Dermis lymphatic vessel endothelial cell (primary cell): ENCODE measurements around the gene STX19. TPM values are rescaled to one million over a fixed set of nuclear protein-coding genes. Genes with fewer than 3 reads are reported as not detected.

Experiments used
- total RNA-seq: library from RNA; depleted of rRNA; stranded (reverse); fragments of >200 nt; gene quantifications from 2 replicates; pipeline ENCODE4 v1.2.1, GENCODE V29; 2014

STX19 gene
- total RNA-seq = not detected in 2 replicates

GRCh38 chr3:94028093-94028837 lies at the start of gene STX19:
STX19 (minus strand) TSS chr3:94028597; CDS start chr3:94015269, 13,328 bp downstream.

GRCh38 chr3:94062513-94063404 lies 34.4 kb upstream of the STX19 start, which contains the start of the genes DHFR2 and NSUN3:
DHFR2 (minus strand) TSS chr3:94062916; CDS start chr3:94061511, 1,405 bp downstream.
NSUN3 (plus strand) TSS chr3:94063061; CDS start chr3:94063127, 66 bp downstream.

GRCh38 chr3:93979850-93980676 lies 48.3 kb downstream of the STX19 start, which contains the start of gene ARL13B:
ARL13B (plus strand) TSS chr3:93980155; CDS start chr3:93980424, 269 bp downstream.

GRCh38 chr3:93973131-93974126 lies 55.0 kb downstream of the STX19 start, which contains the start of gene PROS1:
PROS1 (minus strand) TSS chr3:93973896; CDS start chr3:93973749, 147 bp downstream.

Other genes with a start within 250 kb of the STX19 start
- 17.3 and 32.7 TPM in 2 replicates for gene PROS1, start 54.7 kb downstream of the STX19 start, total RNA-seq
- 10.0 and 10.4 TPM in 2 replicates for gene ARL13B, start 48.4 kb downstream of the STX19 start, total RNA-seq
- 2.6 and 4.9 TPM in 2 replicates for gene DHFR2, start 34.3 kb upstream of the STX19 start, total RNA-seq
- gene NSUN3, start 34.5 kb upstream of the STX19 start, total RNA-seq = 18.0 and 20.9 TPM in 2 replicates